LNCAP (cell line): ENCODE data around the gene RASSF9.

Experiments
- TF ChIP-seq, protein P1 (sequence below): fragments of 450-650 bp; IDR thresholded peaks from 2 replicates; pipeline ENCODE4 v1.5.1; 2017; ENCODE audit warnings: mild to moderate bottlenecking

RASSF9 gene

DNA sequence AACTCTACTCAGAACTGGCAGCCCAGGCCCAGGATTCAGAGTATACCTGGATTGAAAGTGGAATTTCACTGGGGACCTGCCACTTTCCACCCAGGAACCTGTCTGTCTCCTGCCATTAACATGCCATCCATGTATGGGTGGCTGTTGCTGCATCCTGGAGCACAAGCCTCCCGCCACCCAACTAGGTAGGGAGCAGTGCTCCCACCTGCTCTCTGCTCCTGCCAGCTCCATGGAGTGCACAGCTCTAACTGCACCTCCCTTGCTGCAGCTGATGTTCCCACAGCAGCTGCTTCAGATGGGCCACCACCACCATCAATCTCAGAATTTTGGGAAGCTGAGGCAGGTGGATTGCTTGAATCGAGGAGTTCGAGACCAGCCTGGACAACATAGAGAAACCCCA is 20.8 kb upstream of the RASSF9 start:
- TF ChIP-seq, protein P1, sequence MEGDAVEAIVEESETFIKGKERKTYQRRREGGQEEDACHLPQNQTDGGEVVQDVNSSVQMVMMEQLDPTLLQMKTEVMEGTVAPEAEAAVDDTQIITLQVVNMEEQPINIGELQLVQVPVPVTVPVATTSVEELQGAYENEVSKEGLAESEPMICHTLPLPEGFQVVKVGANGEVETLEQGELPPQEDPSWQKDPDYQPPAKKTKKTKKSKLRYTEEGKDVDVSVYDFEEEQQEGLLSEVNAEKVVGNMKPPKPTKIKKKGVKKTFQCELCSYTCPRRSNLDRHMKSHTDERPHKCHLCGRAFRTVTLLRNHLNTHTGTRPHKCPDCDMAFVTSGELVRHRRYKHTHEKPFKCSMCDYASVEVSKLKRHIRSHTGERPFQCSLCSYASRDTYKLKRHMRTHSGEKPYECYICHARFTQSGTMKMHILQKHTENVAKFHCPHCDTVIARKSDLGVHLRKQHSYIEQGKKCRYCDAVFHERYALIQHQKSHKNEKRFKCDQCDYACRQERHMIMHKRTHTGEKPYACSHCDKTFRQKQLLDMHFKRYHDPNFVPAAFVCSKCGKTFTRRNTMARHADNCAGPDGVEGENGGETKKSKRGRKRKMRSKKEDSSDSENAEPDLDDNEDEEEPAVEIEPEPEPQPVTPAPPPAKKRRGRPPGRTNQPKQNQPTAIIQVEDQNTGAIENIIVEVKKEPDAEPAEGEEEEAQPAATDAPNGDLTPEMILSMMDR, result no peak

GRCh38 chr12:85855305-85855704 is 19.1 kb upstream of the RASSF9 start:
- TF ChIP-seq, protein P1, result no peak

- TF ChIP-seq, protein P1, result no peak
Measured at GRCh38 chr12:85849344-85849743, 13.1 kb upstream of the RASSF9 start.

GRCh38 chr12:85843606-85844310 is 7.5 kb upstream of the RASSF9 start:
- TF ChIP-seq, protein P1, result no peak

GRCh38 chr12:85835426-85836196 is 598 bp downstream of the RASSF9 start:
- TF ChIP-seq, protein P1, result no peak

DNA sequence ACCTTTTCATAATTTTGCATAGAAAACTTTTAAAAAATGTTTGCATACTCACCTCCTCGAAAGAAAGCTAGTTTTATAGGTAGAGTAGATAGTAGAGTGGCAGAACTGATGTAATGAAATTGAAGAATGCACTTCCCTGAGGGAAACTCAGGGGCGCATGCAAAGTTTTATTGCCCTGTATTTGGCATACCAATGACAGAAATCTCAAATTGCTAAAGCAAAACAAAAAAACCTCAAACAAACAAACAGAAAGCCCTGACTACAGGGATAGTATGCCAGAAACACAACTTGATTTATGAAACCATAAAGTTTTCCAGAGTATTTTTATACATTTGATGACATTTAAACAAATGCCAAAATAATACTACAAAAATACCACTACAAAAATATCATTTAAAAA is 1.8 kb downstream of the RASSF9 start:
- TF ChIP-seq, protein P1, result no peak

DNA sequence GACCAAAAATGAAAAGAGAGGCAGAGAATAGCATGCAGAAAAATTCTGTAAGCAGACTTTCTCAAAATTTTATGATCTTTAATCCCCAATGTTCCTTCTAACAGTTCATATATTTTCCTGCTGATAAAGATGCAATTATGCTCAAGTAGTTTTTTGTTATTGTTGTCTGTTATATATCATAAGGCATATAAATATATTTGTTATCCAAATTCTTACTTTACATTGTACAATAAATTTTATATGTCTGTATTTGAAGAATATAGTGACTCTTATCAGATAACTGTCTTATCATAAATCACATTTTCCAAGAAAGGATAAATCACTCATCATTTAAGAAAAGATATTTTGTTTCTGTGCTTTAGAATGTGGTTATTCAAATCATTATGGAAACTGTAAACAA is 2.6 kb downstream of the RASSF9 start:
- TF ChIP-seq, protein P1, result no peak
